GM19397 (cell line): ENCODE measurements around the gene CTXN1.

Experiments
- ATAC-seq: cut with Tn5 transposase; IDR thresholded peaks from one replicate; pipeline ENCODE4 v1.9.1; 2021; ENCODE audit warnings: mild to moderate bottlenecking, moderate library complexity; ENCODE audit not compliant: unreplicated experiment

The CTXN1 gene

GRCh38 chr19:7877249-7877836, 48.6 kb downstream of the CTXN1 start:
- ATAC-seq = no peak

GRCh38 chr19:7874897-7875273, 51.0 kb downstream of the CTXN1 start:
- no peak for ATAC-seq
